ENCODE results near the gene COQ10A. TPM values are rescaled to one million over a fixed set of nuclear protein-coding genes. Genes with fewer than 3 reads are reported as not detected.

The COQ10A gene
- total RNA-seq (100 to 1,000 TPM in 9 of 10 donors, 10 to 100 TPM in 1; 55.5 to 258 (median 147) TPM), polyA plus RNA-seq (100 to 1,000 TPM; 101 to 245 TPM)
- long read RNA-seq, donor 1, transcript COQ10A-203 (4 exons, 1,369 nt) = minor isoform, 9 of 145 reads
- long read RNA-seq, donor 1, transcript COQ10A-201 (5 exons, 1,652 nt) = minor isoform, 46 of 145 reads
- long read RNA-seq, donor 1, transcript COQ10A-202 (5 exons, 1,410 nt) = major isoform, 59 of 145 reads
- long read RNA-seq, donor 1, partial matches to known transcripts = 2 of 145 reads
- long read RNA-seq, donor 1, other reads (novel, unspliced or antisense) = 25 of 145 reads
- long read RNA-seq, donor 2, transcript COQ10A-201 (5 exons, 1,652 nt) = minor isoform, 43 of 206 reads
- long read RNA-seq, donor 2, transcript COQ10A-203 (4 exons, 1,369 nt) = minor isoform, 13 of 206 reads
- long read RNA-seq, donor 2, transcript COQ10A-202 (5 exons, 1,410 nt) = major isoform, 99 of 206 reads
- long read RNA-seq, donor 2, partial matches to known transcripts = 4 of 206 reads
- long read RNA-seq, donor 2, other reads (novel, unspliced or antisense) = 43 of 206 reads
- long read RNA-seq, donor 3, transcript COQ10A-201 (5 exons, 1,652 nt) = minor isoform, 47 of 259 reads
- long read RNA-seq, donor 3, transcript COQ10A-202 (5 exons, 1,410 nt) = major isoform, 145 of 259 reads
- long read RNA-seq, donor 3, transcript COQ10A-203 (4 exons, 1,369 nt) = minor isoform, 38 of 259 reads
- long read RNA-seq, donor 3, partial matches to known transcripts = 2 of 259 reads
- long read RNA-seq, donor 3, other reads (novel, unspliced or antisense) = 24 of 259 reads

DNA sequence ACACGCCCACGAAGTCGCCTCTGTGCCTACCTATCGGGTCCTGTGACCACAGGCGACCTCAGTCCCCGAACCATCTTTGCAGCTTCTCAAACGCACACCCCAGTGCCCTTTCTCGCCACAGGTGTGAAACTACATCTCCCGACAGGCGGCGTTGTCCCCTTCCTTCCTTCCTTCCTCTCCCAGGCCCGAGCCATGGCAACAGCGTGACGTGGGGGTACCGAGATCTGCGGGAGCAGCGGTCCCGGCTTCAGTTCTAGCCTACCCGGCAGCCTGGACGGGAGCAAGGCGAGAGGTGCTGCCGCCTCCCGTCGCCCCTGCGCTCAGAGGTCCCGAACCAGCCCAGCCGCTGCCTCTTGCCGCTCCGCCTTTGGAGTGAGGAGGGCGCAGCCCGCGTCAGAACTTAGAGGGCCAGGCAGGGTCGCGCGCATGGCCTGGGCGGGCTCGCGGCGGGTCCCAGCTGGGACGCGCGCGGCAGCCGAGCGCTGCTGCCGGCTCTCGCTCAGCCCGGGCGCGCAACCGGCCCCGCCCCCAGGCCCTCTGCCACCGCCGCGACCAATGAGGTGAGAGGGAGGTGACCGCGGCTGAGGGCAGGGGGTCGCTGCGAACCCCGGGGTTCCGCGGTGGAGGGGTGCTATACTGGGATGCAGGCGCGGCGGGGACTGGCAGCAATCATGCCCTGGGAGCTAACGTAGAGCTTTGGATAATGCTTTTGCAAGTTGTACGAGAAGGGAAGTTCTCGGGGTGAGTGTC, at the start of gene COQ10A:
TSS of gene COQ10A (plus strand) at position 250 of the 750 bp plus-strand sequence. CDS start at position 427, 177 bp downstream.
- peak; percentile 88 to 92 for DNase-seq
- Histone ChIP-seq H3K27me3 (no peaks in the 10 kb centered on the region), H3K4me3 (peak within 1 kb of the TSS; percentile 57 to 90 (median 78)), H3K4me1 (peaks cover 12 to 52% (median 23%) of the 10 kb centered on the region in 9 donors), H3K36me3 (peaks cover 0 to 35% (median 15%) of the 10 kb centered on the region in 9 donors), H3K27ac (peak within 1 kb of the TSS; percentile 90 to 99 (median 96)), H3K9me3 (no peaks in the 10 kb centered on the region)
- intact Hi-C loops (cut with DNase I) = loop anchor here in 3 of 10 donors (2.0 to 10.0 kb wide), 3 partner anchors 26 to 198 kb away; partner anchors contain the start of genes CS (in 2 of the 3) and SPRYD4 (in 1 of the 3)
- TF ChIP-seq, protein P1, sequence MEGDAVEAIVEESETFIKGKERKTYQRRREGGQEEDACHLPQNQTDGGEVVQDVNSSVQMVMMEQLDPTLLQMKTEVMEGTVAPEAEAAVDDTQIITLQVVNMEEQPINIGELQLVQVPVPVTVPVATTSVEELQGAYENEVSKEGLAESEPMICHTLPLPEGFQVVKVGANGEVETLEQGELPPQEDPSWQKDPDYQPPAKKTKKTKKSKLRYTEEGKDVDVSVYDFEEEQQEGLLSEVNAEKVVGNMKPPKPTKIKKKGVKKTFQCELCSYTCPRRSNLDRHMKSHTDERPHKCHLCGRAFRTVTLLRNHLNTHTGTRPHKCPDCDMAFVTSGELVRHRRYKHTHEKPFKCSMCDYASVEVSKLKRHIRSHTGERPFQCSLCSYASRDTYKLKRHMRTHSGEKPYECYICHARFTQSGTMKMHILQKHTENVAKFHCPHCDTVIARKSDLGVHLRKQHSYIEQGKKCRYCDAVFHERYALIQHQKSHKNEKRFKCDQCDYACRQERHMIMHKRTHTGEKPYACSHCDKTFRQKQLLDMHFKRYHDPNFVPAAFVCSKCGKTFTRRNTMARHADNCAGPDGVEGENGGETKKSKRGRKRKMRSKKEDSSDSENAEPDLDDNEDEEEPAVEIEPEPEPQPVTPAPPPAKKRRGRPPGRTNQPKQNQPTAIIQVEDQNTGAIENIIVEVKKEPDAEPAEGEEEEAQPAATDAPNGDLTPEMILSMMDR (IDR thresholded peaks at IDR 0.05) = peak; percentile 48 to 83 (median 68)
- 0 to 1% methylated on average over 68 of the region's 68 CpGs for WGBS, 2 donors
- ATAC-seq = peak; percentile 90 to 97 (median 93)

DNA sequence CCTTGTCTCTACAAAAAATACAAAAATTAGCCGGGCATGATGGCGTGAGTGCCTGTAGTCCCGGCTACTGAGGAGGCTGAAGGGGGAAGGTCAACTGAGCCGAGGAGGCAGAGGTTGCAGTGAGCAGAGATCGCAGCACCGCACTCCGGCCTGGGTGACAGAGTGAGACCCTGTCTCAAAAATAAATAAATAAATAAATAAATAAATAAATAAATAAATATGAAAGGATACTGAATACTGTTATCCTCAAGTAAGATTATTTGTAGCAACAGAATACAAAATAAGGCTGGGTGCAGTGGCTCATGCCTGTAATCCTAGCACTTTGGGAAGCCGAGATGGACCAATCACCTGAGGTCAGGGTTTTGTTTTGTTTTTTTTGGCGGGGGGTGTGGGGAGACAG, 46.9 kb upstream of the COQ10A start:
- 89 to 90% methylated on average over 9 of the region's 9 CpGs for WGBS, 2 donors
- ATAC-seq = no peak
- TF ChIP-seq, protein P1 (IDR thresholded peaks at IDR 0.05) = no peak
- peaks cover 4 to 49% (median 37%) of the 10 kb centered on the region in 9 donors for H3K4me1 ChIP-seq
- no peak for DNase-seq
- H3K4me3 ChIP-seq = peak overlapping the region in 1 of 10 donors; percentile 73
- H3K27me3 ChIP-seq = no peaks in the 10 kb centered on the region
- H3K27ac ChIP-seq = peak overlapping the region in 7 of 10 donors; percentile 81 to 99 (median 94)
- peaks cover 0 to 29% (median 6%) of the 10 kb centered on the region in 9 donors for H3K36me3 ChIP-seq
- H3K9me3 ChIP-seq = no peaks in the 10 kb centered on the region
- intact Hi-C loops (cut with DNase I) = loop anchor here in 4 of 10 donors (5.0 kb wide), 3 partner anchors 33 to 103 kb away; partner anchors contain the start of genes ANKRD52 (in 2 of the 4), RPL41 (in 1 of the 4), SMARCC2 (in 1 of the 4) and ZC3H10 (in 1 of the 4)

- DNase-seq (no peak), ATAC-seq (no peak)
- WGBS, 2 donors = 3% methylated on average over 10 of the region's 10 CpGs
- no peaks in the 10 kb centered on the region for H3K27me3 ChIP-seq
- H3K4me3 ChIP-seq = peak overlapping the region; percentile 39 to 89 (median 77)
- H3K9me3 ChIP-seq = no peaks in the 10 kb centered on the region
- peaks cover 0 to 22% (median 0%) of the 10 kb centered on the region in 9 donors for H3K36me3 ChIP-seq
- peak overlapping the region; percentile 81 to 99 (median 95) for H3K27ac ChIP-seq
- peaks cover 4 to 53% (median 39%) of the 10 kb centered on the region in 9 donors for H3K4me1 ChIP-seq
- TF ChIP-seq, protein P1 (IDR thresholded peaks at IDR 0.05) = no peak
- intact Hi-C loops (cut with DNase I) = loop anchor here in 4 of 10 donors (5.0 kb wide), 3 partner anchors 33 to 103 kb away; partner anchors contain the start of genes ANKRD52 (in 2 of the 4), RPL41 (in 1 of the 4), SMARCC2 (in 1 of the 4) and ZC3H10 (in 1 of the 4)
Observed at GRCh38 chr12:56220611-56221231, 46.0 kb upstream of the COQ10A start.

All from heart right ventricle (tissue), 16 donors.